ENCODE measurements around the gene KLF16.

KLF16 gene

GRCh38 chr19:1857648-1858326 is 5.6 kb downstream of the KLF16 start:
- no peak for DNase-seq (ENCODE audit: low read depth in 2 of 2)
- TF ChIP-seq CTCF (IDR thresholded peaks at IDR 0.05; ENCODE audit: low read depth, low read length) = no peak
- peak overlapping the region in 1 of 2 donors; percentile 46 for H3K4me3 ChIP-seq (replicated peaks in 1 of 2; ENCODE audit: low read depth in 2 of 2, low read length in 2 of 2)

GRCh38 chr19:1856698-1857603 is 6.4 kb downstream of the KLF16 start:
- peak; percentile 79 to 87 for DNase-seq (ENCODE audit: low read depth in 2 of 2)
- no peak for TF ChIP-seq CTCF (IDR thresholded peaks at IDR 0.05; ENCODE audit: low read depth, low read length)
- peak overlapping the region; percentile 32 to 46 for H3K4me3 ChIP-seq (replicated peaks in 1 of 2; ENCODE audit: low read depth in 2 of 2, low read length in 2 of 2)

GRCh38 chr19:1856345-1856697 is 7.1 kb downstream of the KLF16 start:
- DNase-seq (ENCODE audit: low read depth in 2 of 2) = no peak
- no peak for TF ChIP-seq CTCF (IDR thresholded peaks at IDR 0.05; ENCODE audit: low read depth, low read length)
- peak overlapping the region; percentile 32 to 41 for H3K4me3 ChIP-seq (replicated peaks in 1 of 2; ENCODE audit: low read depth in 2 of 2, low read length in 2 of 2)

- peak in 1 of 2 donors; percentile 39 for DNase-seq (ENCODE audit: low read depth in 2 of 2)
- no peak for TF ChIP-seq CTCF (IDR thresholded peaks at IDR 0.05; ENCODE audit: low read depth, low read length)
- H3K4me3 ChIP-seq (replicated peaks in 1 of 2; ENCODE audit: low read depth in 2 of 2, low read length in 2 of 2) = peak overlapping the region; percentile 11 to 44
Observed at GRCh38 chr19:1855828-1856255, 7.5 kb downstream of the KLF16 start.

- TF ChIP-seq CTCF (IDR thresholded peaks at IDR 0.05; ENCODE audit: low read depth, low read length) = no peak
- peak overlapping the region; percentile 11 to 44 for H3K4me3 ChIP-seq (replicated peaks in 1 of 2; ENCODE audit: low read depth in 2 of 2, low read length in 2 of 2)
- peak; percentile 90 to 93 for DNase-seq (ENCODE audit: low read depth in 2 of 2)
Observed at GRCh38 chr19:1855040-1855827, 8.1 kb downstream of the KLF16 start.

GRCh38 chr19:1854542-1855039 is 8.8 kb downstream of the KLF16 start:
- H3K4me3 ChIP-seq (replicated peaks in 1 of 2; ENCODE audit: low read depth in 2 of 2, low read length in 2 of 2) = no peak overlapping the region
- DNase-seq (ENCODE audit: low read depth in 2 of 2) = no peak
- TF ChIP-seq CTCF (IDR thresholded peaks at IDR 0.05; ENCODE audit: low read depth, low read length) = no peak

Data from cardiac fibroblast (primary cell).